Epithelial cell of esophagus (primary cell): ENCODE data around the gene GABRG3.

Source experiments
- DNase-seq: peaks from one replicate; pipeline ENCODE4 v3.0.0; 2010; ENCODE audit warnings: low read depth
- H3K4me3 ChIP-seq: 2 replicates; pipeline ENCODE4 v1.5.1; 2011; ENCODE audit warnings: mild to moderate bottlenecking, low read length, control low read depth
- TF ChIP-seq, protein P1 (sequence below): IDR thresholded peaks from 2 replicates; pipeline ENCODE4 v1.5.1; 2011; ENCODE audit warnings: low read depth, mild to moderate bottlenecking, low read length, control low read depth, inconsistent platforms; ENCODE audit not compliant: insufficient read depth; ENCODE audit errors: missing control alignments

Gene GABRG3

DNA sequence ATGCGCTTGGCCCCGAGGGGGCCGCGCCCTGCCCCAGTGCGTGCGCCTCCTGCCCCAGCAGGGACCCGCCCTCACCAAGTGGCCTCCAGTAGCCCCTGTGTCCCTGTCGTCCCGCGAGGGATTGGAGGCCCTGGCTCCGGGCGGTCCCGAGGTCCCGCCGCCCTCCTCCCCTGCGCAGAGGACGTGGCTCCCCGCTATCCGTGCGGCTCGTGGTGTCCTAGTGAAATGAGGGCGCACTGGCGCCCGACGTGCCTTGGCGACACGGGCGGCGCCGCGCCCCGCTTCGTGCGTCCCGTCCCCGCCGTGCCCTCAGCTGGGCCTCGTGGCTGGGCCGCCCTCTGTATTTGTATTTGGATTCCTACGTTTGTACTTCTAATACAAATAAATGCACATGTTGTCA is 570.6 kb downstream of the GABRG3 start:
- TF ChIP-seq, protein P1, sequence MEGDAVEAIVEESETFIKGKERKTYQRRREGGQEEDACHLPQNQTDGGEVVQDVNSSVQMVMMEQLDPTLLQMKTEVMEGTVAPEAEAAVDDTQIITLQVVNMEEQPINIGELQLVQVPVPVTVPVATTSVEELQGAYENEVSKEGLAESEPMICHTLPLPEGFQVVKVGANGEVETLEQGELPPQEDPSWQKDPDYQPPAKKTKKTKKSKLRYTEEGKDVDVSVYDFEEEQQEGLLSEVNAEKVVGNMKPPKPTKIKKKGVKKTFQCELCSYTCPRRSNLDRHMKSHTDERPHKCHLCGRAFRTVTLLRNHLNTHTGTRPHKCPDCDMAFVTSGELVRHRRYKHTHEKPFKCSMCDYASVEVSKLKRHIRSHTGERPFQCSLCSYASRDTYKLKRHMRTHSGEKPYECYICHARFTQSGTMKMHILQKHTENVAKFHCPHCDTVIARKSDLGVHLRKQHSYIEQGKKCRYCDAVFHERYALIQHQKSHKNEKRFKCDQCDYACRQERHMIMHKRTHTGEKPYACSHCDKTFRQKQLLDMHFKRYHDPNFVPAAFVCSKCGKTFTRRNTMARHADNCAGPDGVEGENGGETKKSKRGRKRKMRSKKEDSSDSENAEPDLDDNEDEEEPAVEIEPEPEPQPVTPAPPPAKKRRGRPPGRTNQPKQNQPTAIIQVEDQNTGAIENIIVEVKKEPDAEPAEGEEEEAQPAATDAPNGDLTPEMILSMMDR, result no peak
- H3K4me3 ChIP-seq, result no peak overlapping the region
- no peak for DNase-seq

- TF ChIP-seq, protein P1, result no peak
- DNase-seq, result no peak
- no peak overlapping the region for H3K4me3 ChIP-seq
Observed at GRCh38 chr15:27545494-27546255, 574.7 kb downstream of the GABRG3 start.

DNA sequence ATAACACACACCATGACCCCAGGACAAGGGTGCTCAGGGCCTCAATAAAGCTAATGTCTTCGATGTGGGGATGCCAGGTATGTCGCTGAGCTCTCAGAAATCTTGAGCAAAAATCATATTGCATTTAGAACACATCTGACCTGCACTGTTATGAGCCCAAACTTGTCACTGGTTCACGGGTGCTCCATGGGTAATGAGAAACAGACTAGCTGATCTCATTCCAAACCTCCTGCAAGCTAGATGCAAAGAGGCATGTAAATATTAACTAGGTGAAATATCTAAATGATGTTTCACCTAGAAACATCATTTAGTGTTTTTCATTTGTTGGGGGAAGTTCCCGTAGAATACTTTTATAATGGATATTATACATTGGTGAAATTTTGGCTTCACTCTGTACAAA is 578.8 kb downstream of the GABRG3 start:
- TF ChIP-seq, protein P1, result no peak
- H3K4me3 ChIP-seq, result no peak overlapping the region
- no peak for DNase-seq

DNA sequence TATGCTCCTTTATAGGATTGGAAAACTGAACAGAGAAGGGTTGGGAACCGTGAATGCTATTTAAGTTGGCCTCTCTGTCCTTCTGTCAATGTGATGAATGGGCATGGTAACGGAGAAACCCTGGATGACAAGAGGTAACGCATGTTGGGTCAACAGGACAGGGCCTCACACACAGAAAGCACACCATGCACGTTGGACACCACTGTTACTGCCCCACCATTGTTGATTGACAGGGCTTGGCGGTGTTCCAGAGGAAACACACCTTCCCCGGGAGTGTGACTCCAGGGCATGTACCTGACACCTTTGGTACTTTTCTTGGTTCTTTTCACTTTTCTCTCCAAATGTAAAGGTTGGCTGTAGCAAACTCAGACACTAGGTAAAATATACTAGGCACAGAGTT is 579.7 kb downstream of the GABRG3 start:
- H3K4me3 ChIP-seq, result no peak overlapping the region
- TF ChIP-seq, protein P1, result no peak
- no peak for DNase-seq

DNA sequence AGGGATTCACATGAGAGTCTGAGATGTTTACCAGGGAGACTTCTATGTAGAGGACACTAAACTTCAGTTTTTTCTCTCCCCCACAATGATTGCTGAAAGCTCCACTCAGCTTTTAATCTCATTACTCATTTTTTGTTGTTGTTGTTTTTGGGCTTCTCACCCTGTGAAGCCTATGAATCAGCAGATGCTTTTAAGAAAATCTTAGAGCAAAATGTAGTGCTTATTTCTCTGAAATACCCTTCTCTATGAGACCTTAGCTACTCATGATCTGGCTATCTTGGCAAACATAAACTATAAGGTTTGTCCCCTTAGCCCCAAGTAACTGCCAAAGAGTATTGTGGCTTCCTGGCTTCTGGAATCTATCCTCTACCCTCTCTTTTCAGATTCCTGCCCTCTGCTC is 590.8 kb downstream of the GABRG3 start:
- DNase-seq, result no peak
- H3K4me3 ChIP-seq, result no peak overlapping the region

GRCh38 chr15:27563765-27564370 is 592.9 kb downstream of the GABRG3 start:
- TF ChIP-seq, protein P1, result no peak
- H3K4me3 ChIP-seq, result no peak overlapping the region
- no peak for DNase-seq

More for the DNA sequence above, 590.8 kb downstream of the GABRG3 start:
- TF ChIP-seq, protein P1, result no peak
